ENCODE results near the gene PAPPA. TPM values are rescaled to one million over a fixed set of nuclear protein-coding genes. Genes with fewer than 3 reads are reported as not detected.

The PAPPA gene
- total and polyA plus RNA-seq, 2 donors from 2014 or later = 4.2 to 10.2 TPM

- no peak for TF ChIP-seq CTCF (IDR thresholded peaks at IDR 0.05; ENCODE audit: borderline replicate concordance, extremely low read depth, insufficient read depth)
- H3K27ac ChIP-seq (ENCODE audit: low read depth in 2 of 2, low read length in 2 of 2) = no peak overlapping the region
- H3K27me3 ChIP-seq (ENCODE audit: control insufficient read depth, insufficient read depth, low read length) = no peaks in the 10 kb centered on the region
- H3K36me3 ChIP-seq (ENCODE audit: control insufficient read depth in 2 of 3, insufficient read depth in 3 of 3, low read length in 3 of 3) = peaks cover 0 to 4% (median 0%) of the 10 kb centered on the region in 3 donors
- H3K4me3 ChIP-seq (ENCODE audit: low read length in 3 of 3) = no peak overlapping the region
- no peak overlapping the region for H3K9ac ChIP-seq (ENCODE audit: low read length in 3 of 3)
- no peaks in the 10 kb centered on the region for H3K9me3 ChIP-seq (ENCODE audit: control insufficient read depth in 2 of 3, insufficient read depth in 1 of 3, low read length in 3 of 3)
- intact Hi-C loops (cut with DNase I) = no loop called here
- DNase-seq = no peak
- H3K4me1 ChIP-seq (ENCODE audit: control insufficient read depth in 2 of 3, insufficient read depth in 2 of 3, low read depth in 1 of 3, low read length in 3 of 3) = peaks cover 0 to 2% (median 0%) of the 10 kb centered on the region in 3 donors
- FAIRE-seq = no peak
Measured at GRCh38 chr9:116391306-116391900, 237.8 kb downstream of the PAPPA start.

DNA sequence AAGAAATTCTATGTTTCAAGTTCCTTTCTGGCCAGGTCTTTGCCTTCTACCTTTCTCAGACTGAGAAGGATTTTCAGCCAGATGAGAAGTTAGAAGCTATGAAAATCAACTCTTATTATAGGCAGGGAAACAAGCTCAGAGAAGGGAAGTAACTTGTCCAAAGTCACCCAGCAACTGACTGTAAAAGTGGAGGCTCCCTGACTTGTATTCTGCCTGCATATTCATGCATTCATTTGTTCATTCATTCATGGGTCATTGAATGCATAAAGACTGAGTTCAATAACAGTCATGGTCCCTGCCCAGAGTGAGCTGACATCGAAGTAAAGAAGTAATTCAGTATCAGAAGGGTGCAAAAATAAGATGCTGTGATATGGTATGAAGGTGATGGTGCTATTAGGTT is 239.6 kb downstream of the PAPPA start:
- no peak for DNase-seq
- TF ChIP-seq CTCF (IDR thresholded peaks at IDR 0.05; ENCODE audit: borderline replicate concordance, extremely low read depth, insufficient read depth) = no peak
- Histone ChIP-seq H3K9ac (ENCODE audit: low read length in 3 of 3) (no peak overlapping the region), H3K4me1 (ENCODE audit: control insufficient read depth in 2 of 3, insufficient read depth in 2 of 3, low read depth in 1 of 3, low read length in 3 of 3) (no peaks in the 10 kb centered on the region), H3K27ac (ENCODE audit: low read depth in 2 of 2, low read length in 2 of 2) (no peak overlapping the region), H3K36me3 (ENCODE audit: control insufficient read depth in 2 of 3, insufficient read depth in 3 of 3, low read length in 3 of 3) (peaks cover 0 to 10% (median 7%) of the 10 kb centered on the region in 3 donors), H3K4me3 (ENCODE audit: low read length in 3 of 3) (no peak overlapping the region), H3K9me3 (ENCODE audit: control insufficient read depth in 2 of 3, insufficient read depth in 1 of 3, low read length in 3 of 3) (no peaks in the 10 kb centered on the region), H3K27me3 (ENCODE audit: control insufficient read depth, insufficient read depth, low read length) (no peaks in the 10 kb centered on the region)
- no peak for FAIRE-seq
- intact Hi-C loops (cut with DNase I) = no loop called here

- TF ChIP-seq CTCF (IDR thresholded peaks at IDR 0.05; ENCODE audit: borderline replicate concordance, extremely low read depth, insufficient read depth) = no peak
- H3K4me3 ChIP-seq (ENCODE audit: low read length in 3 of 3) = no peak overlapping the region
- H3K9ac ChIP-seq (ENCODE audit: low read length in 3 of 3) = no peak overlapping the region
- no peaks in the 10 kb centered on the region for H3K9me3 ChIP-seq (ENCODE audit: control insufficient read depth in 2 of 3, insufficient read depth in 1 of 3, low read length in 3 of 3)
- H3K27me3 ChIP-seq (ENCODE audit: control insufficient read depth, insufficient read depth, low read length) = no peaks in the 10 kb centered on the region
- peaks cover 0 to 10% (median 7%) of the 10 kb centered on the region in 3 donors for H3K36me3 ChIP-seq (ENCODE audit: control insufficient read depth in 2 of 3, insufficient read depth in 3 of 3, low read length in 3 of 3)
- H3K4me1 ChIP-seq (ENCODE audit: control insufficient read depth in 2 of 3, insufficient read depth in 2 of 3, low read depth in 1 of 3, low read length in 3 of 3) = no peaks in the 10 kb centered on the region
- no peak overlapping the region for H3K27ac ChIP-seq (ENCODE audit: low read depth in 2 of 2, low read length in 2 of 2)
- no peak for FAIRE-seq
- no peak for DNase-seq
- intact Hi-C loops (cut with DNase I) = no loop called here
Measured at GRCh38 chr9:116394070-116394469, 240.5 kb downstream of the PAPPA start.
